HepG2 (cell line): Measurements from ENCODE around the gene MTA3. TPM values are rescaled to one million over a fixed set of nuclear protein-coding genes. Genes with fewer than 3 reads are reported as not detected.

Experiments used
- ATAC-seq: fragments of 200-7000 bp; cut with Tn5 transposase; 3 replicates; pipeline ENCODE4 v1.9.1; 2020; ENCODE audit warnings: mild to moderate bottlenecking, moderate library complexity
- BruUV-seq: library from RNA; stranded (reverse); fragments of 400-500 nt; replicated peaks from 2 replicates; lab custom pipeline; 2021; lab: Mats Ljungman, UMichigan
- CTCF ChIA-PET: fragments of 300-600 bp; formaldehyde crosslinking; extraction: SDS; loops from one replicate; lab custom pipeline; 2021; ENCODE audit warnings: low total read pairs, inconsistent platforms, low intra/inter-chr PET ratio; lab: Yijun Ruan, JAX
- POLR2A ChIA-PET: fragments of 350-600 bp; sonication (Branson Sonifier 250); formaldehyde crosslinking; loops from one replicate; lab custom pipeline; 2020; ENCODE audit warnings: antibody characterized with exemption, inconsistent platforms; lab: Yijun Ruan, JAX
- DNase-seq: peaks from one replicate; pipeline ENCODE4 v3.0.0-alpha.2; 2015; ENCODE audit warnings: low spot score
- FAIRE-seq: peaks from 3 replicates; lab custom pipeline; 2011; peaks lifted over from hg19 to GRCh38; lab: Jason Lieb, UNC
- H2AFZ ChIP-seq: one replicate; pipeline ENCODE4 v1.6.1; 2011; ENCODE audit warnings: low read length, inconsistent platforms
- H3K27ac ChIP-seq: fragments of 300-600 bp; 3 replicates; pipeline ENCODE4 v1.8.0; 2011; ENCODE audit warnings: mixed run types, mild to moderate bottlenecking, mixed read lengths, low read length, inconsistent platforms; ENCODE audit not compliant: insufficient read depth; ENCODE audit errors: extremely low read length
- H3K27me3 ChIP-seq, 2 experiments: fragments of 200-600 bp in 1 of 2; 2 replicates in 1 of 2; 3 replicates in 1 of 2; pipeline versions ENCODE4 v1.6.0 to v1.8.0; 2011; ENCODE audit warnings: low read length in 2 of 2, mild to moderate bottlenecking in 2 of 2, moderate library complexity in 2 of 2, inconsistent platforms in 1 of 2; ENCODE audit not compliant: insufficient read depth in 2 of 2, control insufficient read depth in 1 of 2
- H3K36me3 ChIP-seq, 2 experiments: fragments of 200-600 bp in 1 of 2; replicated peaks in 1 of 2; 2 replicates in 1 of 2; 3 replicates in 1 of 2; pipeline versions ENCODE4 v1.5.1 to v1.8.0; 2011; ENCODE audit warnings: low read length in 2 of 2, inconsistent platforms in 1 of 2; ENCODE audit not compliant: insufficient read depth in 2 of 2, control insufficient read depth in 1 of 2
- H3K4me1 ChIP-seq: 2 replicates; pipeline ENCODE4 v1.5.1; 2012; ENCODE audit warnings: low read length, inconsistent platforms; ENCODE audit not compliant: insufficient read depth
- H3K4me2 ChIP-seq: 2 replicates; pipeline ENCODE4 v1.6.0; 2011; ENCODE audit warnings: low read depth, low read length, inconsistent platforms
- H3K4me3 ChIP-seq, 3 experiments: fragments of 200-600 bp in 1 of 3; sonication (generic), shearing (Covaris generic) in 1 of 3; replicated peaks in 1 of 3; 2 replicates each; pipeline ENCODE4 v1.5.1; 2011 to 2016; ENCODE audit warnings: low read length in 3 of 3, inconsistent platforms in 2 of 3, low read depth in 2 of 3, mild to moderate bottlenecking in 2 of 3, control low read depth in 1 of 3, mixed read lengths in 1 of 3; ENCODE audit not compliant: insufficient read depth in 1 of 3
- H3K79me2 ChIP-seq: one replicate; pipeline ENCODE4 v1.6.1; 2011; ENCODE audit warnings: low read length, inconsistent platforms; ENCODE audit not compliant: insufficient read depth
- H3K9ac ChIP-seq: 2 replicates; pipeline ENCODE4 v1.6.0; 2011; ENCODE audit warnings: mild to moderate bottlenecking, low read depth, low read length, inconsistent platforms; ENCODE audit not compliant: insufficient read depth
- H3K9me3 ChIP-seq: 2 replicates; pipeline ENCODE4 v1.5.1; 2012; ENCODE audit warnings: mild to moderate bottlenecking, low read length
- H4K20me1 ChIP-seq: 2 replicates; pipeline ENCODE4 v1.6.0; 2011; ENCODE audit warnings: inconsistent platforms, mild to moderate bottlenecking, low read length, moderate library complexity; ENCODE audit not compliant: insufficient read depth
- FOXO1 ChIP-seq: sonication (generic); formaldehyde crosslinking; IDR thresholded peaks from 2 replicates; pipeline ENCODE4 v1.4.0; 2020; ENCODE audit warnings: missing genetic modification reagents
- HHEX ChIP-seq: IDR thresholded peaks from 2 replicates; pipeline ENCODE4 v1.6.1; 2016; ENCODE audit warnings: control low read depth
- HNF4A ChIP-seq: sonication (generic); formaldehyde crosslinking; IDR thresholded peaks from 2 replicates; pipeline ENCODE4 v1.4.0; 2020; ENCODE audit warnings: missing genetic modification reagents
- HOXA3 ChIP-seq: sonication (generic); formaldehyde crosslinking; IDR thresholded peaks from 2 replicates; pipeline ENCODE4 v1.5.0; 2020; ENCODE audit warnings: missing genetic modification reagents
- KDM4B ChIP-seq: sonication (generic); formaldehyde crosslinking; IDR thresholded peaks from 2 replicates; pipeline ENCODE4 v1.4.0; 2020; ENCODE audit warnings: missing genetic modification reagents
- NCOA1 ChIP-seq: sonication (generic); formaldehyde crosslinking; IDR thresholded peaks from 2 replicates; pipeline ENCODE4 v1.9.0; 2021; ENCODE audit warnings: missing genetic modification reagents
- NFIB ChIP-seq: sonication (generic); formaldehyde crosslinking; IDR thresholded peaks from 2 replicates; pipeline ENCODE4 v1.9.0; 2021; ENCODE audit warnings: missing genetic modification reagents, mild to moderate bottlenecking, borderline replicate concordance
- PITX1 ChIP-seq: sonication (generic); formaldehyde crosslinking; IDR thresholded peaks from 2 replicates; pipeline ENCODE4 v1.5.1; 2020; ENCODE audit warnings: mild to moderate bottlenecking, missing genetic modification reagents
- REL ChIP-seq: sonication (generic); formaldehyde crosslinking; conservative IDR thresholded peaks from 2 replicates; pipeline ENCODE4 v1.8.0; 2022; ENCODE audit warnings: mild to moderate bottlenecking, missing genetic modification reagents, moderate library complexity
- RFXAP ChIP-seq: sonication (generic); formaldehyde crosslinking; IDR thresholded peaks from 2 replicates; pipeline ENCODE4 v1.4.0; 2020; ENCODE audit warnings: missing genetic modification reagents, borderline replicate concordance
- SALL1 ChIP-seq: sonication (generic); formaldehyde crosslinking; IDR thresholded peaks from 2 replicates; pipeline ENCODE4 v1.8.0; 2022; ENCODE audit warnings: mild to moderate bottlenecking, missing genetic modification reagents
- TBX2 ChIP-seq: sonication (generic); formaldehyde crosslinking; IDR thresholded peaks from 2 replicates; pipeline ENCODE4 v1.5.0; 2020; ENCODE audit warnings: missing genetic modification reagents, mild to moderate bottlenecking, borderline replicate concordance
- TCF7L2 ChIP-seq: IDR thresholded peaks from 2 replicates; pipeline ENCODE4 v1.6.1; 2011; ENCODE audit warnings: mild to moderate bottlenecking, low read depth, low read length, moderate library complexity
- ZBTB1 ChIP-seq: sonication (generic); formaldehyde crosslinking; IDR thresholded peaks from 2 replicates; pipeline ENCODE4 v1.4.0; 2020; ENCODE audit warnings: missing genetic modification reagents, borderline replicate concordance
- ZFX ChIP-seq: sonication (generic); formaldehyde crosslinking; IDR thresholded peaks from 2 replicates; pipeline ENCODE4 v1.4.0; 2020; ENCODE audit warnings: mild to moderate bottlenecking, low read depth, missing genetic modification reagents, moderate library complexity
- ZKSCAN1 ChIP-seq: fragments of 150-350 bp; IDR thresholded peaks from 2 replicates; pipeline ENCODE4 v1.6.1; 2014; ENCODE audit warnings: low read length
- ZNF547 ChIP-seq: sonication (generic); formaldehyde crosslinking; IDR thresholded peaks from 2 replicates; pipeline ENCODE4 v1.5.1; 2020; ENCODE audit warnings: mild to moderate bottlenecking, missing genetic modification reagents
- ZNF572 ChIP-seq: sonication (generic); formaldehyde crosslinking; IDR thresholded peaks from 2 replicates; pipeline ENCODE4 v1.5.1; 2020; ENCODE audit warnings: mild to moderate bottlenecking, missing genetic modification reagents
- ZNF598 ChIP-seq: sonication (generic); formaldehyde crosslinking; IDR thresholded peaks from 2 replicates; pipeline ENCODE4 v1.5.1; 2020; ENCODE audit warnings: mild to moderate bottlenecking, missing genetic modification reagents, borderline replicate concordance
- ZNF616 ChIP-seq: sonication (generic); formaldehyde crosslinking; IDR thresholded peaks from 2 replicates; pipeline ENCODE4 v1.5.0; 2020; ENCODE audit warnings: low read depth, mild to moderate bottlenecking, missing genetic modification reagents
- ZNF747 ChIP-seq: sonication (generic); formaldehyde crosslinking; IDR thresholded peaks from 2 replicates; pipeline ENCODE4 v1.8.1; 2023; ENCODE audit warnings: missing genetic modification reagents, mild to moderate bottlenecking, borderline replicate concordance
- ZNF768 ChIP-seq: sonication (generic); formaldehyde crosslinking; IDR thresholded peaks from 2 replicates; pipeline ENCODE4 v1.4.0; 2020; ENCODE audit warnings: missing genetic modification reagents
- ZNF772 ChIP-seq: sonication (generic); formaldehyde crosslinking; IDR thresholded peaks from 2 replicates; pipeline ENCODE4 v1.5.0; 2020; ENCODE audit warnings: mild to moderate bottlenecking, missing genetic modification reagents
- WGBS: methylation state at CpG from one replicate; pipeline ENCODE4 v1.1.6; 2017; ENCODE audit warnings: low lambda C conversion rate; 5-methylcytosine and 5-hydroxymethylcytosine counted together
- in situ Hi-C: cut with HindIII; loops from 2 replicates; pipeline ENCODE4 v1.10.0; 2017; ENCODE audit warnings: low pct_unique_long_range_greater_than_20kb; ENCODE audit not compliant: extremely low pct_ligation_motif_present
- intact Hi-C: fragments of 100-400 bp; cut with micrococcal nuclease; formaldehyde crosslinking; loops from one replicate; pipeline ENCODE4 v1.10.0; 2022; ENCODE audit not compliant: unreplicated experiment
- polyA plus RNA-seq, 8 experiments: library from polyadenylated mRNA; depleted of rRNA in 3 of 8; stranded (reverse) in 7 of 8; unstranded in 1 of 8; fragments of >200 nt; fragmentation: Illumina TruSeq in 4 of 8; extraction: Trizol in 4 of 8; gene quantifications; 2 replicates each; pipeline versions ENCODE4 v1.2.1 to v1.2.3, GENCODE V29; 2011 to 2016; ENCODE audit warnings: low read depth in 4 of 8, missing spikeins in 1 of 8, mixed read lengths in 1 of 8; ENCODE audit not compliant: insufficient read depth in 1 of 8
- total RNA-seq, 5 experiments: library from RNA; depleted of rRNA; stranded (reverse); fragments of >200 nt; fragmentation: Illumina TruSeq; extraction: Trizol; gene quantifications; 2 replicates each; pipeline ENCODE4 v1.2.3, GENCODE V29; 2016; ENCODE audit warnings: low read depth in 1 of 5
- TF ChIP-seq, protein P1 (sequence below): IDR thresholded peaks from 2 replicates; pipeline ENCODE4 v1.6.1; 2016; ENCODE audit warnings: missing compliant biosample characterization, missing genetic modification reagents, borderline replicate concordance
- TF ChIP-seq, protein P2 (sequence below): sonication (generic); formaldehyde crosslinking; conservative IDR thresholded peaks from 2 replicates; pipeline ENCODE4 v1.4.0; 2020; ENCODE audit warnings: missing genetic modification reagents

The MTA3 gene
- total and polyA plus RNA-seq, 2 of the 13 experiments (the other 11 are each of a cell fraction or from before 2014, with no cell fraction given) = 48.8 to 77.8 TPM

DNA sequence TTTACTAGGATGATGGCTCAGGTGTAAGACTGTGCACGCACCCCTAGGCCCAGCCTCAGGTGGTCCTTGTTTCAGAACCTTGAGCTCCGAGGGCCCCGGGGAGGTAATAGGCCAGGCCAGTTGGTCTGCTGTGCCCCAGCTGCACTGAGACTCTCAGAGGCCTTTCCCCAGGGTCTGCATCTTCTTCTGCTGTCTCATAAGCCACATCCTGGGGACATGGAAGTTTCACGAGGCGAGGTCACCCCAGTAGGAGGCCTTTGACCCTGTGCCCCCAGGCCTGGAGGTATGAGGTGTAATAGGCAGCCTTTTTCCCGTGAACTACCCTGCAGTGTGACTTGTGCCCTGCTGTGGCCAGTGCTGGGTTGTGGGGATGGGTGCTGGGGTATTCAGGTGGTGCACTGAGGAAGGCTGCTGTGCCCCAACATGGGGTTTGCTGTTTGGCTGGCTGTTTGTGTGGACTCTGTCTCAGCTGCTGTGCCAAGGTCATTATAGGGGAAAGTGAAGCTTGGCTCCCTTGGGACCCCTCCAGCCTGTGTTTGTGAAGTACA lies 188.6 kb downstream of the MTA3 start:
- Histone ChIP-seq H3K27me3 (no peaks in the 10 kb centered on the region), H3K4me1 (peaks cover 16% of the 10 kb centered on the region), H3K9me3 (no peaks in the 10 kb centered on the region), H4K20me1 (no peaks in the 10 kb centered on the region), H3K4me2 (no peak overlapping the region), H3K4me3 (no peak overlapping the region), H3K79me2 (no peaks in the 10 kb centered on the region), H3K27ac (no peak overlapping the region), H3K9ac (no peak overlapping the region), H3K36me3 (no peaks in the 10 kb centered on the region; a peak in 1 of 5 replicates), H2AFZ (no peak overlapping the region)
- no peak for DNase-seq
- CTCF ChIA-PET = no interaction called here
- peak; percentile 41 for ATAC-seq
- in situ Hi-C loops = no loop called here
- BruUV-seq = no TSS peak
- POLR2A ChIA-PET = interaction anchor here (0.5 to 1.1 kb wide), 4 partner anchors 35 to 439 kb away, joined by 3 to 4 read pairs (median 3); partner anchors contain the start of gene HAAO
- intact Hi-C loops = no loop called here
- 72% methylated on average over 6 of the region's 6 CpGs for WGBS
- no peak for FAIRE-seq
- peak; percentile 44; the same call in 1 of the 2 replicates for TF ChIP-seq ZNF772 (CRISPR knock-in tag)
- TF ChIP-seq REL (CRISPR knock-in tag) = no peak
- TF ChIP-seq ZNF616 (CRISPR knock-in tag) = no peak
- TF ChIP-seq TCF7L2 = no peak
- TF ChIP-seq ZBTB1 (CRISPR knock-in tag) = no peak
- TF ChIP-seq HNF4A = peak; percentile 17
- no peak for TF ChIP-seq KDM4B
- no peak for TF ChIP-seq HHEX (CRISPR knock-in tag)
- TF ChIP-seq, protein P1, sequence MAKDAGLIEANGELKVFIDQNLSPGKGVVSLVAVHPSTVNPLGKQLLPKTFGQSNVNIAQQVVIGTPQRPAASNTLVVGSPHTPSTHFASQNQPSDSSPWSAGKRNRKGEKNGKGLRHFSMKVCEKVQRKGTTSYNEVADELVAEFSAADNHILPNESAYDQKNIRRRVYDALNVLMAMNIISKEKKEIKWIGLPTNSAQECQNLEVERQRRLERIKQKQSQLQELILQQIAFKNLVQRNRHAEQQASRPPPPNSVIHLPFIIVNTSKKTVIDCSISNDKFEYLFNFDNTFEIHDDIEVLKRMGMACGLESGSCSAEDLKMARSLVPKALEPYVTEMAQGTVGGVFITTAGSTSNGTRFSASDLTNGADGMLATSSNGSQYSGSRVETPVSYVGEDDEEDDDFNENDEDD (CRISPR knock-in tag) = no peak
- no peak for TF ChIP-seq ZNF547 (CRISPR knock-in tag)
- TF ChIP-seq, protein P2, sequence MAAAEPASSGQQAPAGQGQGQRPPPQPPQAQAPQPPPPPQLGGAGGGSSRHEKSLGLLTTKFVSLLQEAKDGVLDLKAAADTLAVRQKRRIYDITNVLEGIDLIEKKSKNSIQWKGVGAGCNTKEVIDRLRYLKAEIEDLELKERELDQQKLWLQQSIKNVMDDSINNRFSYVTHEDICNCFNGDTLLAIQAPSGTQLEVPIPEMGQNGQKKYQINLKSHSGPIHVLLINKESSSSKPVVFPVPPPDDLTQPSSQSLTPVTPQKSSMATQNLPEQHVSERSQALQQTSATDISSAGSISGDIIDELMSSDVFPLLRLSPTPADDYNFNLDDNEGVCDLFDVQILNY (CRISPR knock-in tag) = no peak
- TF ChIP-seq RFXAP = no peak
- TF ChIP-seq NCOA1 (CRISPR knock-in tag) = no peak
- TF ChIP-seq ZKSCAN1 = no peak
- TF ChIP-seq PITX1 (CRISPR knock-in tag) = 0 out of 2 replicates have a peak, but pooled peaks have one; percentile 29
- peak; percentile 9; the same call in 1 of the 2 replicates for TF ChIP-seq FOXO1 (CRISPR knock-in tag)
- TF ChIP-seq ZNF598 (CRISPR knock-in tag) = 0 out of 2 replicates have a peak, but pooled peaks have one; percentile 20
- no peak for TF ChIP-seq ZNF747 (CRISPR knock-in tag)
- peak; percentile 42; the same call in 1 of the 2 replicates for TF ChIP-seq TBX2 (CRISPR knock-in tag)
- 0 out of 2 replicates have a peak, but pooled peaks have one; percentile 18 for TF ChIP-seq HOXA3 (CRISPR knock-in tag)
- TF ChIP-seq ZNF768 (CRISPR knock-in tag) = peak; percentile 44; the same call in 1 of the 2 replicates
- no peak for TF ChIP-seq NFIB
- 0 out of 2 replicates have a peak, but pooled peaks have one; percentile 18 for TF ChIP-seq ZFX (CRISPR knock-in tag)
- TF ChIP-seq ZNF572 (CRISPR knock-in tag) = peak; percentile 23; the same call in 1 of the 2 replicates
- TF ChIP-seq SALL1 (CRISPR knock-in tag) = peak; percentile 16; the same call in 1 of the 2 replicates
